ENCODE results near the gene PRUNE1. TPM values are rescaled to one million over a fixed set of nuclear protein-coding genes. Genes with fewer than 3 reads are reported as not detected.

The PRUNE1 gene
- total RNA-seq, 2 donors from 2014 or later, result 15.8 to 19.4 TPM

DNA sequence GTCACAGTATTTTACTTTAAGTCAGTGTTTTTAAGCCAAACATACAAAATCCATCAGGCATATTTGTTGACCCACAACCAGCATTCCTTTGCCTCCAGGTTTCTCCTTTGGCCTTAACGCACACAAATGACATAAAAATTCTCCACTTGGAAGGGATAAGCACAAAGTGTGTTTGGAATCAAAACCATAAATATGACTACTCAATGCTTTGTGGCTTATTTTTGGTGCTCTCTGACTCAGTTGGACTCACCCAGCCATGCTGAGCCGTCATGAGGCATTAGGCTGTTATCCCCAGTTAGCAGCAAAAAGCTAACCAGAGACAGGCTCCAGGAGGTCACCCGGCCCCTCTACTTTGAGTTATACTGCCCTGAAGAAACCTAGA lies 948 bp downstream of the PRUNE1 start:
- TF ChIP-seq, protein P1, sequence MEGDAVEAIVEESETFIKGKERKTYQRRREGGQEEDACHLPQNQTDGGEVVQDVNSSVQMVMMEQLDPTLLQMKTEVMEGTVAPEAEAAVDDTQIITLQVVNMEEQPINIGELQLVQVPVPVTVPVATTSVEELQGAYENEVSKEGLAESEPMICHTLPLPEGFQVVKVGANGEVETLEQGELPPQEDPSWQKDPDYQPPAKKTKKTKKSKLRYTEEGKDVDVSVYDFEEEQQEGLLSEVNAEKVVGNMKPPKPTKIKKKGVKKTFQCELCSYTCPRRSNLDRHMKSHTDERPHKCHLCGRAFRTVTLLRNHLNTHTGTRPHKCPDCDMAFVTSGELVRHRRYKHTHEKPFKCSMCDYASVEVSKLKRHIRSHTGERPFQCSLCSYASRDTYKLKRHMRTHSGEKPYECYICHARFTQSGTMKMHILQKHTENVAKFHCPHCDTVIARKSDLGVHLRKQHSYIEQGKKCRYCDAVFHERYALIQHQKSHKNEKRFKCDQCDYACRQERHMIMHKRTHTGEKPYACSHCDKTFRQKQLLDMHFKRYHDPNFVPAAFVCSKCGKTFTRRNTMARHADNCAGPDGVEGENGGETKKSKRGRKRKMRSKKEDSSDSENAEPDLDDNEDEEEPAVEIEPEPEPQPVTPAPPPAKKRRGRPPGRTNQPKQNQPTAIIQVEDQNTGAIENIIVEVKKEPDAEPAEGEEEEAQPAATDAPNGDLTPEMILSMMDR (IDR thresholded peaks at IDR 0.05), result no peak
- no peak for TF ChIP-seq POLR2A (IDR thresholded peaks at IDR 0.05)
- intact Hi-C loops (cut with DNase I), result no loop called here
- peaks cover 59% of the 10 kb centered on the region for H3K4me1 ChIP-seq
- peak overlapping the region; percentile 71 to 94 (median 86) for H3K27ac ChIP-seq
- DNase-seq, result no peak
- no peaks in the 10 kb centered on the region for H3K36me3 ChIP-seq (replicated peaks in 1 of 2; ENCODE audit: insufficient read depth in 1 of 2, low read depth in 2 of 2)
- no peaks in the 10 kb centered on the region for H3K27me3 ChIP-seq
- ATAC-seq, result no peak
- peak overlapping the region in 1 of 2 donors; percentile 17 for H3K4me3 ChIP-seq
- no peaks in the 10 kb centered on the region for H3K9me3 ChIP-seq
- 40 to 50% methylated on average over 3 of the region's 3 CpGs for WGBS, 2 donors

DNA sequence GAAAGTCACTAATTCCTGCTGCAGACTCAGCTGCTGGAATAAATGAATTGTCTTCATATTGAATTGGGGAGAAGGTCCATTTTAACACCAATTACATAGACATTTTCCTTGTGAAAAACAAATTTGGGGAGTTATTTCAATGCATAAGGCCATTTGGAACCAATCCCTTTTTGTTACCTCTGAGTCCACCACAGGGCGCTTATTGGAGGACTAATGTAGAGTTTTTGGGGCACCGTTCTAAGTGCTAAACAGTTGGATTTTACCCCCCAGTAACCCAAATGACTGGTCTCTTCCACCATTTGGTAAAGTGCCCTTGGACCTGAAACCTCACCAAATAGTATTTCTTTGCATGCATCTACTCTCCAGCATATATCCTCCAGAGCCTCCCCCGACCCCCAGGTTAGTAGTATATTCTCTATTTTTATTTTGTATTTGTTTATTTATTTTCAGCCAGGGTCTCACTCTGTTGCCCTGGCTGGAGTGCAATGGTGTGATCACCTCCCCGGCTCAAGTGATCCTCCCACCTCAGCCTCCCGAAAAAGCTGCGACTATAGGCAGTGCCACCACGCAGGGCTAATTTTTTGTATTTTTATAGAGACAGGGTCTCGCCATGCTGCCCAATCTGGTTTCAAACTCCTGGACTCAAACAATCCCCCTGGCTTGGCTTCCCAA lies 1.6 kb downstream of the PRUNE1 start:
- Histone ChIP-seq H3K27me3 (no peaks in the 10 kb centered on the region), H3K9me3 (no peaks in the 10 kb centered on the region), H3K27ac (peak overlapping the region in 2 of 4 donors; percentile 86 to 94), H3K4me3 (no peak overlapping the region), H3K36me3 (replicated peaks in 1 of 2; ENCODE audit: insufficient read depth in 1 of 2, low read depth in 2 of 2) (no peaks in the 10 kb centered on the region), H3K4me1 (peaks cover 55% of the 10 kb centered on the region)
- DNase-seq (no peak), ATAC-seq (no peak)
- 92 to 96% methylated on average over 8 of the region's 8 CpGs for WGBS, 2 donors
- TF ChIP-seq POLR2A (IDR thresholded peaks at IDR 0.05), result no peak
- TF ChIP-seq, protein P1 (IDR thresholded peaks at IDR 0.05), result no peak
- intact Hi-C loops (cut with DNase I), result no loop called here

DNA sequence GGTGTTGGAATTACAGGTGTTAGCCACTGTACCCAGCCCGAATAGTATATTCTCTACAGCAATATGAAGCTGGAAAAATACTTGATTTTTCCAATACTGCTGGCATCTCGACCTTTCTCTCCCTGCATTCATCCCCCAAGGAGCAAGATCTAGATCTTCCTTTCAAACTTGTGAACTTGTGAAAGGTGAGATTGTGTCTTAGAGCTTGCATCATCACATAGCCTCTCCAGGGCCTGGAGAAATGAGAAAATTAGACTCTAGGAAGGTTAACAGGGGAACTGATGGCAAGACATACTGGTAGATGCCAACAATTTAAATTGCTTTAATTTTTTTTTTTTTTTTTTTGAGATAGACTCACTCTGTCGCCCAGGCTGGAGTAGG lies 2.1 kb downstream of the PRUNE1 start:
- Histone ChIP-seq H3K9me3 (no peaks in the 10 kb centered on the region), H3K4me1 (peaks cover 50% of the 10 kb centered on the region), H3K27ac (no peak overlapping the region), H3K27me3 (no peaks in the 10 kb centered on the region), H3K4me3 (no peak overlapping the region), H3K36me3 (replicated peaks in 1 of 2; ENCODE audit: insufficient read depth in 1 of 2, low read depth in 2 of 2) (no peaks in the 10 kb centered on the region)
- 80 to 90% methylated on average over 3 of the region's 3 CpGs for WGBS, 2 donors
- no peak for DNase-seq
- TF ChIP-seq, protein P1 (IDR thresholded peaks at IDR 0.05), result no peak
- TF ChIP-seq POLR2A (IDR thresholded peaks at IDR 0.05), result no peak
- no peak for ATAC-seq
- intact Hi-C loops (cut with DNase I), result no loop called here

DNA sequence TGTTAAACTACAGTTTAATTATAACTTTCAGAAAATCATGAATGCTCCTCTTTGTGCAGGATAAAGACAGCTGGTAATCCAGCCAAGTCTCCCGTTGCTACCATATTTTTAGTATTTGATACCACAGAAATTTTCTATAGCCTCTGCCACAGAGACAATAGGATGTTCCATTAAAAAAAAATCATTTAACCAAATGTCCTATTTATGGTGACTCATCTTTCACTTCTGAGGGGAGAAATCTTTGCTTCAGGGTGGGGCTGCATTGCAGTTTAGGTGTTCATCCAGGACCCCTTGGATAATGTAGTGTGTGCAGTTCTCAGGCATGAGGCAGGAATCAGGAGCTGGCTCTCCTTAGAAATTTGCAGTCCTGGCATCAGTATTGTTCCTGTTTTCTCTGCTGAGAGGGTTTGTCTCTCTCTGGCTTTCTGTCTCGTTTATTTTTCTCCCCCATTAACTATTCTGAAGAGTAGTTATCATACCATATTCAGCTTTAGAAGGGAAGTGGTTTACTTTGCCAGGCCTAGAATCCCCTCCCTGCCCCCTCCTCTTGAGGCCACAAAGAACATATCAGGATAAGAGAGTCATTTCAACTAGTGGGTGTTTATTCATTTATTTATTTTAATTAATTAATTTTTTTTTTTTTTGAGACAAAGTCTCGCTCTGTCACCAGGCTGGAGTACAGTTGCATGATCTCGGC lies 3.1 kb downstream of the PRUNE1 start:
- WGBS, 2 donors, result 66 to 68% methylated on average over 4 of the region's 4 CpGs
- ATAC-seq, result no peak
- TF ChIP-seq, protein P1 (IDR thresholded peaks at IDR 0.05), result no peak
- TF ChIP-seq POLR2A (IDR thresholded peaks at IDR 0.05), result no peak
- Histone ChIP-seq H3K4me3 (no peak overlapping the region), H3K4me1 (peaks cover 48% of the 10 kb centered on the region), H3K27ac (peak overlapping the region in 1 of 4 donors; percentile 19), H3K36me3 (replicated peaks in 1 of 2; ENCODE audit: insufficient read depth in 1 of 2, low read depth in 2 of 2) (no peaks in the 10 kb centered on the region), H3K27me3 (no peaks in the 10 kb centered on the region), H3K9me3 (no peaks in the 10 kb centered on the region)
- intact Hi-C loops (cut with DNase I), result no loop called here
- DNase-seq, result no peak

Data from body of pancreas (tissue), 4 donors.